HEK293 (cell line): ENCODE measurements around the gene PTPRK.

Source experiments
- HOXC10 ChIP-seq: sonication (generic); formaldehyde crosslinking; IDR thresholded peaks from 2 replicates; pipeline ENCODE4 v1.8.1; 2023; ENCODE audit warnings: mild to moderate bottlenecking, missing genetic modification reagents
- MYNN ChIP-seq: fragments of 450-650 bp; formaldehyde crosslinking; IDR thresholded peaks from 2 replicates; pipeline ENCODE4 v1.5.1; 2016; ENCODE audit warnings: missing biosample characterization, missing genetic modification characterization, borderline replicate concordance
- MZF1 ChIP-seq: fragments of 450-650 bp; formaldehyde crosslinking; IDR thresholded peaks from 2 replicates; pipeline ENCODE4 v1.5.1; 2017; ENCODE audit warnings: missing biosample characterization, missing genetic modification characterization, borderline replicate concordance
- SALL2 ChIP-seq: fragments of 450-650 bp; formaldehyde crosslinking; IDR thresholded peaks from 2 replicates; pipeline ENCODE4 v1.5.0; 2017; ENCODE audit warnings: missing biosample characterization, mild to moderate bottlenecking, missing genetic modification characterization, borderline replicate concordance
- SP3 ChIP-seq: fragments of 450-650 bp; formaldehyde crosslinking; IDR thresholded peaks from 2 replicates; pipeline ENCODE4 v1.5.1; 2016; ENCODE audit warnings: missing biosample characterization, missing genetic modification characterization
- ZBTB48 ChIP-seq: fragments of 450-650 bp; formaldehyde crosslinking; IDR thresholded peaks from 2 replicates; pipeline ENCODE4 v1.5.1; 2016; ENCODE audit warnings: missing biosample characterization, missing genetic modification characterization
- ZEB2 ChIP-seq: fragments of 450-650 bp; formaldehyde crosslinking; IDR thresholded peaks from 2 replicates; pipeline ENCODE4 v1.5.1; 2016; ENCODE audit warnings: missing biosample characterization, missing genetic modification characterization
- ZFHX2 ChIP-seq: fragments of 450-650 bp; formaldehyde crosslinking; conservative IDR thresholded peaks from 2 replicates; pipeline ENCODE4 v1.5.1; 2016; ENCODE audit warnings: missing biosample characterization, missing genetic modification characterization
- ZFP69B ChIP-seq: fragments of 450-650 bp; formaldehyde crosslinking; IDR thresholded peaks from 2 replicates; pipeline ENCODE4 v1.5.1; 2016; ENCODE audit warnings: missing biosample characterization, missing genetic modification characterization
- ZNF121 ChIP-seq: fragments of 450-650 bp; formaldehyde crosslinking; IDR thresholded peaks from 2 replicates; pipeline ENCODE4 v1.5.1; 2016; ENCODE audit warnings: missing biosample characterization, missing genetic modification characterization
- ZNF214 ChIP-seq: fragments of 450-650 bp; formaldehyde crosslinking; IDR thresholded peaks from 2 replicates; pipeline ENCODE4 v1.5.1; 2017; ENCODE audit warnings: missing biosample characterization, mild to moderate bottlenecking, missing genetic modification characterization, borderline replicate concordance
- ZNF239 ChIP-seq: fragments of 450-650 bp; formaldehyde crosslinking; IDR thresholded peaks from 2 replicates; pipeline ENCODE4 v1.5.1; 2016; ENCODE audit warnings: missing biosample characterization, missing genetic modification characterization
- ZNF24 ChIP-seq: fragments of 450-650 bp; formaldehyde crosslinking; IDR thresholded peaks from 2 replicates; pipeline ENCODE4 v1.5.1; 2016; ENCODE audit warnings: missing biosample characterization, missing genetic modification characterization
- ZNF335 ChIP-seq: fragments of 450-650 bp; formaldehyde crosslinking; conservative IDR thresholded peaks from 2 replicates; pipeline ENCODE4 v1.5.1; 2016; ENCODE audit warnings: missing biosample characterization, missing genetic modification characterization
- ZNF521 ChIP-seq: fragments of 450-650 bp; formaldehyde crosslinking; IDR thresholded peaks from 2 replicates; pipeline ENCODE4 v1.5.1; 2017; ENCODE audit warnings: missing biosample characterization, mild to moderate bottlenecking, missing genetic modification characterization
- ZNF776 ChIP-seq: fragments of 450-650 bp; formaldehyde crosslinking; IDR thresholded peaks from 2 replicates; pipeline ENCODE4 v1.5.0; 2017; ENCODE audit warnings: missing biosample characterization, missing genetic modification characterization, borderline replicate concordance
- ZNF785 ChIP-seq: fragments of 450-650 bp; formaldehyde crosslinking; IDR thresholded peaks from 2 replicates; pipeline ENCODE4 v1.5.1; 2016; ENCODE audit warnings: missing biosample characterization, missing genetic modification characterization
- ZNF791 ChIP-seq: fragments of 450-650 bp; formaldehyde crosslinking; IDR thresholded peaks from 2 replicates; pipeline ENCODE4 v1.5.1; 2016; ENCODE audit warnings: missing biosample characterization, missing genetic modification characterization
- TF ChIP-seq, protein P1 (sequence below): fragments of 450-650 bp; formaldehyde crosslinking; IDR thresholded peaks from 2 replicates; pipeline ENCODE4 v1.5.1; 2016; ENCODE audit warnings: missing biosample characterization, missing genetic modification characterization
- TF ChIP-seq, protein P2 (sequence below): sonication (generic); formaldehyde crosslinking; IDR thresholded peaks from 2 replicates; pipeline ENCODE4 v1.8.1; 2022; ENCODE audit warnings: mild to moderate bottlenecking, moderate library complexity, missing genetic modification reagents
- TF ChIP-seq, protein P3 (sequence below): fragments of 450-650 bp; formaldehyde crosslinking; IDR thresholded peaks from 2 replicates; pipeline ENCODE4 v1.5.1; 2016; ENCODE audit warnings: missing biosample characterization, missing genetic modification characterization, borderline replicate concordance
- TF ChIP-seq, protein P4 (sequence below): fragments of 450-650 bp; formaldehyde crosslinking; IDR thresholded peaks from 2 replicates; pipeline ENCODE4 v1.5.1; 2016; ENCODE audit warnings: missing biosample characterization, missing genetic modification characterization, borderline replicate concordance

The PTPRK gene

DNA sequence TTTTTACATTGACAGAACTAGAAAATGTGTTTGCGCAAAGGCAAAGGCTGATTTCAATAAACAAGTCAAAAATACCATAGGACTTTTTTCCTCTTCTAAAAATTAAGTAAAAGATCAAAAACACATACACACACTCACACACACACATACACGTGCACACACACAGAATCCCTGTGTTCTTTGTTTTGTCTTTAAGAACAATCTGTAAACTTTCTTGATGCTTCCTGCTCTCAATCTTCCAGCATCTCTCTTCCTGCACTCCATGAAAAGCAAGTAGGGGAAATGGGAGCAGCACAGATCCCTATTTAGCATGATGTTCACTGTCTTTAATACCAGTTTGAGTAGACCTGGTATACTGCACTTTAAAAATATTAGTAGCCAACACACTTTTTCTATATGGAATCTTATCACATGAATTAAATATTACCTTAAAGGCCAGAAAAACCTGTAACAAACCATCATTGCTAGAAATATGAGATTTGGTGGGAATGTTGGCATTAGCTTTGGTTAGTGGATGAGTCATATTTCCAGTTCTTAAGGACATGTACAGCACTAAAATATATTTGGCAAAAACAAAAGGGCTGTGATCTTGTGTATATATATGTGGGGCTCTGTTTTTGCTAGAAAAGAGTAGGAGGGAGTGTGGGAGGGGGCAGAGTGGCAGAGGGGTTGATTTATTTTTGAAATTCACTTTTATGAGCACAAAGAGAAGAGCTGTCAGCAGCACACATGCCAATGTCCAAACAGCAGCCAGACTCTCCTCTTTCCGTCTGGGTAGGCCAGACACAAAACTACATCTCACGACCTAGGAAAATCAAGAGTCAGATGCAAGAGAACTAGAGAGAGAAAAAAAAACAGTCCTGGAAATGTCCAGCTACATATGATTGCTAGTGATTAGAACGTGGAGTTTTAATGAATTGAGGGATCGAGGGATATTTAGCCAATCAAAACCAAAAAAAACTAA is 4.6 kb downstream of the PTPRK start (continued):
- TF ChIP-seq, protein P1, sequence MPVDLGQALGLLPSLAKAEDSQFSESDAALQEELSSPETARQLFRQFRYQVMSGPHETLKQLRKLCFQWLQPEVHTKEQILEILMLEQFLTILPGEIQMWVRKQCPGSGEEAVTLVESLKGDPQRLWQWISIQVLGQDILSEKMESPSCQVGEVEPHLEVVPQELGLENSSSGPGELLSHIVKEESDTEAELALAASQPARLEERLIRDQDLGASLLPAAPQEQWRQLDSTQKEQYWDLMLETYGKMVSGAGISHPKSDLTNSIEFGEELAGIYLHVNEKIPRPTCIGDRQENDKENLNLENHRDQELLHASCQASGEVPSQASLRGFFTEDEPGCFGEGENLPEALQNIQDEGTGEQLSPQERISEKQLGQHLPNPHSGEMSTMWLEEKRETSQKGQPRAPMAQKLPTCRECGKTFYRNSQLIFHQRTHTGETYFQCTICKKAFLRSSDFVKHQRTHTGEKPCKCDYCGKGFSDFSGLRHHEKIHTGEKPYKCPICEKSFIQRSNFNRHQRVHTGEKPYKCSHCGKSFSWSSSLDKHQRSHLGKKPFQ: no peak
- TF ChIP-seq ZFP69B (no peak), SALL2 (tag by site-specific recombination) (no peak), ZNF335 (tag by site-specific recombination) (no peak), ZNF121 (no peak), ZEB2 (tag by site-specific recombination) (no peak), ZNF214 (tag by site-specific recombination) (no peak), ZNF239 (tag by site-specific recombination) (no peak), HOXC10 (CRISPR knock-in tag) (no peak), MYNN (tag by site-specific recombination) (no peak), ZNF776 (tag by site-specific recombination) (no peak), ZNF24 (tag by site-specific recombination) (no peak), ZNF521 (tag by site-specific recombination) (no peak), ZNF785 (tag by site-specific recombination) (no peak), ZFHX2 (tag by site-specific recombination) (peak; percentile 89), ZBTB48 (no peak), ZNF791 (no peak), SP3 (no peak), MZF1 (tag by site-specific recombination) (peak; percentile 68; the same call in 1 of the 2 replicates)
- TF ChIP-seq, protein P2, sequence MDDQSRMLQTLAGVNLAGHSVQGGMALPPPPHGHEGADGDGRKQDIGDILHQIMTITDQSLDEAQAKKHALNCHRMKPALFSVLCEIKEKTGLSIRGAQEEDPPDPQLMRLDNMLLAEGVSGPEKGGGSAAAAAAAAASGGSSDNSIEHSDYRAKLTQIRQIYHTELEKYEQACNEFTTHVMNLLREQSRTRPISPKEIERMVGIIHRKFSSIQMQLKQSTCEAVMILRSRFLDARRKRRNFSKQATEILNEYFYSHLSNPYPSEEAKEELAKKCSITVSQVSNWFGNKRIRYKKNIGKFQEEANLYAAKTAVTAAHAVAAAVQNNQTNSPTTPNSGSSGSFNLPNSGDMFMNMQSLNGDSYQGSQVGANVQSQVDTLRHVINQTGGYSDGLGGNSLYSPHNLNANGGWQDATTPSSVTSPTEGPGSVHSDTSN (CRISPR knock-in tag): no peak
- TF ChIP-seq, protein P3, sequence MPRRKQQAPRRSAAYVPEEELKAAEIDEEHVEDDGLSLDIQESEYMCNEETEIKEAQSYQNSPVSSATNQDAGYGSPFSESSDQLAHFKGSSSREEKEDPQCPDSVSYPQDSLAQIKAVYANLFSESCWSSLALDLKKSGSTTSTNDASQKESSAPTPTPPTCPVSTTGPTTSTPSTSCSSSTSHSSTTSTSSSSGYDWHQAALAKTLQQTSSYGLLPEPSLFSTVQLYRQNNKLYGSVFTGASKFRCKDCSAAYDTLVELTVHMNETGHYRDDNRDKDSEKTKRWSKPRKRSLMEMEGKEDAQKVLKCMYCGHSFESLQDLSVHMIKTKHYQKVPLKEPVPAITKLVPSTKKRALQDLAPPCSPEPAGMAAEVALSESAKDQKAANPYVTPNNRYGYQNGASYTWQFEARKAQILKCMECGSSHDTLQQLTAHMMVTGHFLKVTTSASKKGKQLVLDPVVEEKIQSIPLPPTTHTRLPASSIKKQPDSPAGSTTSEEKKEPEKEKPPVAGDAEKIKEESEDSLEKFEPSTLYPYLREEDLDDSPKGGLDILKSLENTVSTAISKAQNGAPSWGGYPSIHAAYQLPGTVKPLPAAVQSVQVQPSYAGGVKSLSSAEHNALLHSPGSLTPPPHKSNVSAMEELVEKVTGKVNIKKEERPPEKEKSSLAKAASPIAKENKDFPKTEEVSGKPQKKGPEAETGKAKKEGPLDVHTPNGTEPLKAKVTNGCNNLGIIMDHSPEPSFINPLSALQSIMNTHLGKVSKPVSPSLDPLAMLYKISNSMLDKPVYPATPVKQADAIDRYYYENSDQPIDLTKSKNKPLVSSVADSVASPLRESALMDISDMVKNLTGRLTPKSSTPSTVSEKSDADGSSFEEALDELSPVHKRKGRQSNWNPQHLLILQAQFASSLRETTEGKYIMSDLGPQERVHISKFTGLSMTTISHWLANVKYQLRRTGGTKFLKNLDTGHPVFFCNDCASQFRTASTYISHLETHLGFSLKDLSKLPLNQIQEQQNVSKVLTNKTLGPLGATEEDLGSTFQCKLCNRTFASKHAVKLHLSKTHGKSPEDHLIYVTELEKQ (tag by site-specific recombination): no peak
- TF ChIP-seq, protein P4, sequence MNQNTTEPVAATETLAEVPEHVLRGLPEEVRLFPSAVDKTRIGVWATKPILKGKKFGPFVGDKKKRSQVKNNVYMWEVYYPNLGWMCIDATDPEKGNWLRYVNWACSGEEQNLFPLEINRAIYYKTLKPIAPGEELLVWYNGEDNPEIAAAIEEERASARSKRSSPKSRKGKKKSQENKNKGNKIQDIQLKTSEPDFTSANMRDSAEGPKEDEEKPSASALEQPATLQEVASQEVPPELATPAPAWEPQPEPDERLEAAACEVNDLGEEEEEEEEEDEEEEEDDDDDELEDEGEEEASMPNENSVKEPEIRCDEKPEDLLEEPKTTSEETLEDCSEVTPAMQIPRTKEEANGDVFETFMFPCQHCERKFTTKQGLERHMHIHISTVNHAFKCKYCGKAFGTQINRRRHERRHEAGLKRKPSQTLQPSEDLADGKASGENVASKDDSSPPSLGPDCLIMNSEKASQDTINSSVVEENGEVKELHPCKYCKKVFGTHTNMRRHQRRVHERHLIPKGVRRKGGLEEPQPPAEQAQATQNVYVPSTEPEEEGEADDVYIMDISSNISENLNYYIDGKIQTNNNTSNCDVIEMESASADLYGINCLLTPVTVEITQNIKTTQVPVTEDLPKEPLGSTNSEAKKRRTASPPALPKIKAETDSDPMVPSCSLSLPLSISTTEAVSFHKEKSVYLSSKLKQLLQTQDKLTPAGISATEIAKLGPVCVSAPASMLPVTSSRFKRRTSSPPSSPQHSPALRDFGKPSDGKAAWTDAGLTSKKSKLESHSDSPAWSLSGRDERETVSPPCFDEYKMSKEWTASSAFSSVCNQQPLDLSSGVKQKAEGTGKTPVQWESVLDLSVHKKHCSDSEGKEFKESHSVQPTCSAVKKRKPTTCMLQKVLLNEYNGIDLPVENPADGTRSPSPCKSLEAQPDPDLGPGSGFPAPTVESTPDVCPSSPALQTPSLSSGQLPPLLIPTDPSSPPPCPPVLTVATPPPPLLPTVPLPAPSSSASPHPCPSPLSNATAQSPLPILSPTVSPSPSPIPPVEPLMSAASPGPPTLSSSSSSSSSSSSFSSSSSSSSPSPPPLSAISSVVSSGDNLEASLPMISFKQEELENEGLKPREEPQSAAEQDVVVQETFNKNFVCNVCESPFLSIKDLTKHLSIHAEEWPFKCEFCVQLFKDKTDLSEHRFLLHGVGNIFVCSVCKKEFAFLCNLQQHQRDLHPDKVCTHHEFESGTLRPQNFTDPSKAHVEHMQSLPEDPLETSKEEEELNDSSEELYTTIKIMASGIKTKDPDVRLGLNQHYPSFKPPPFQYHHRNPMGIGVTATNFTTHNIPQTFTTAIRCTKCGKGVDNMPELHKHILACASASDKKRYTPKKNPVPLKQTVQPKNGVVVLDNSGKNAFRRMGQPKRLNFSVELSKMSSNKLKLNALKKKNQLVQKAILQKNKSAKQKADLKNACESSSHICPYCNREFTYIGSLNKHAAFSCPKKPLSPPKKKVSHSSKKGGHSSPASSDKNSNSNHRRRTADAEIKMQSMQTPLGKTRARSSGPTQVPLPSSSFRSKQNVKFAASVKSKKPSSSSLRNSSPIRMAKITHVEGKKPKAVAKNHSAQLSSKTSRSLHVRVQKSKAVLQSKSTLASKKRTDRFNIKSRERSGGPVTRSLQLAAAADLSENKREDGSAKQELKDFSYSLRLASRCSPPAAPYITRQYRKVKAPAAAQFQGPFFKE (tag by site-specific recombination): no peak
- TF ChIP-seq, all 188 proteins: peak for 4
